ENCODE results near the gene CCDC7.

- TF ChIP-seq POLR2A (IDR thresholded peaks at IDR 0.05; ENCODE audit: low read depth, low read length) (no peak), ESRRA (IDR thresholded peaks at IDR 0.05; ENCODE audit: low read length) (no peak), IKZF2 (IDR thresholded peaks at IDR 0.05) (no peak), EZH2 (IDR thresholded peaks at IDR 0.05; ENCODE audit: borderline replicate concordance, control insufficient read depth, low read depth, low read length) (no peak), CTCF (IDR thresholded peaks at IDR 0.05 in 2 of 3, conservative IDR thresholded peaks at IDR 0.05 in 1 of 3; ENCODE audit: control insufficient read depth in 2 of 3, extremely low read depth in 1 of 3, insufficient read depth in 1 of 3, low read depth in 3 of 3, low read length in 3 of 3) (no peak)
These were observed 401.0 kb downstream of the CCDC7 start for GRCh38 chr10:32846974-32847373.
